WTC11 (cell line): ENCODE measurements around the gene TMA16. TPM values are rescaled to one million over a fixed set of nuclear protein-coding genes. Genes with fewer than 3 reads are reported as not detected.

Experiments used
- ATAC-seq: fragments of 200-7000 bp; cut with Tn5 transposase; 2 replicates; pipeline ENCODE4 v1.10.0; 2021; ENCODE audit warnings: mild to moderate bottlenecking, moderate library complexity
- CTCF ChIA-PET: fragments of 300-600 bp; sonication (Branson Sonifier 250); formaldehyde crosslinking; loops from one replicate; lab custom pipeline; 2021; ENCODE audit warnings: antibody characterized with exemption; lab: Charles Lee
- POLR2A ChIA-PET: fragments of 350-600 bp; sonication (Branson Sonifier 250); formaldehyde crosslinking; loops from one replicate; lab custom pipeline; 2021; ENCODE audit warnings: antibody characterized with exemption; lab: Charles Lee
- DNase-seq: peaks from one replicate; pipeline ENCODE4 v3.0.0; 2021; ENCODE audit warnings: low spot score
- H3K27ac Mint-ChIP-seq: 2 replicates; pipeline ENCODE4 v1.8.0; 2021; ENCODE audit warnings: mixed read lengths
- H3K27me3 Mint-ChIP-seq: 2 replicates; pipeline ENCODE4 v1.8.0; 2021; ENCODE audit warnings: low read depth, mild to moderate bottlenecking, moderate library complexity, mixed read lengths
- H3K36me3 Mint-ChIP-seq: 2 replicates; pipeline ENCODE4 v1.8.0; 2021; ENCODE audit warnings: mixed read lengths
- H3K4me1 Mint-ChIP-seq: 2 replicates; pipeline ENCODE4 v1.8.0; 2022; ENCODE audit warnings: mixed read lengths
- H3K4me3 Mint-ChIP-seq: 2 replicates; pipeline ENCODE4 v1.8.0; 2021; ENCODE audit warnings: mild to moderate bottlenecking, moderate library complexity, mixed read lengths
- H3K9me3 Mint-ChIP-seq: 2 replicates; pipeline ENCODE4 v1.8.0; 2021; ENCODE audit warnings: mixed read lengths
- ATF6 ChIP-seq: sonication (generic); formaldehyde crosslinking; IDR thresholded peaks from 2 replicates; pipeline ENCODE4 v1.8.1; 2023; ENCODE audit warnings: mild to moderate bottlenecking, missing genetic modification reagents
- CDX4 ChIP-seq: fragments of 250-450 bp; sonication (Bioruptor Pico); IDR thresholded peaks from 2 replicates; pipeline ENCODE4 v1.9.0; 2021; ENCODE audit warnings: moderate library complexity, mild to moderate bottlenecking, inconsistent platforms, borderline replicate concordance
- CREB1 ChIP-seq: sonication (generic); formaldehyde crosslinking; IDR thresholded peaks from 2 replicates; pipeline ENCODE4 v1.8.0; 2023; ENCODE audit warnings: mild to moderate bottlenecking, missing genetic modification reagents
- CTCF ChIP-seq: fragments of 200-600 bp; IDR thresholded peaks from 2 replicates; pipeline ENCODE4 v1.8.0; 2022; ENCODE audit warnings: antibody characterized with exemption
- E2F1 ChIP-seq: sonication (generic); formaldehyde crosslinking; IDR thresholded peaks from 2 replicates; pipeline ENCODE4 v1.8.0; 2022; ENCODE audit warnings: mild to moderate bottlenecking, missing genetic modification reagents
- E2F5 ChIP-seq: sonication (generic); formaldehyde crosslinking; IDR thresholded peaks from 2 replicates; pipeline ENCODE4 v1.8.1; 2022; ENCODE audit warnings: mild to moderate bottlenecking, moderate library complexity, missing genetic modification reagents
- ETV6 ChIP-seq: sonication (generic); formaldehyde crosslinking; IDR thresholded peaks from 2 replicates; pipeline ENCODE4 v1.8.1; 2022; ENCODE audit warnings: mild to moderate bottlenecking, missing genetic modification reagents
- NR2C2 ChIP-seq: sonication (generic); formaldehyde crosslinking; IDR thresholded peaks from 2 replicates; pipeline ENCODE4 v1.8.0; 2022; ENCODE audit warnings: mild to moderate bottlenecking, missing genetic modification reagents
- ZNF263 ChIP-seq: sonication (generic); formaldehyde crosslinking; IDR thresholded peaks from 2 replicates; pipeline ENCODE4 v1.8.1; 2022; ENCODE audit warnings: low read depth, mild to moderate bottlenecking, moderate library complexity, missing genetic modification reagents
- ZNF416 ChIP-seq: fragments of 250-450 bp; sonication (Bioruptor Pico); IDR thresholded peaks from 2 replicates; pipeline ENCODE4 v1.9.0; 2021; ENCODE audit warnings: mild to moderate bottlenecking, inconsistent platforms
- total RNA-seq: library from RNA; stranded (reverse); gene quantifications from 3 replicates; pipeline ENCODE4 v1.2.3, GENCODE V29; 2021
- TF ChIP-seq, protein P1 (sequence below): sonication (generic); formaldehyde crosslinking; IDR thresholded peaks from 2 replicates; pipeline ENCODE4 v1.8.1; 2023; ENCODE audit warnings: mild to moderate bottlenecking, missing genetic modification reagents, moderate library complexity
- TF ChIP-seq, protein P2 (sequence below): sonication (generic); formaldehyde crosslinking; IDR thresholded peaks from 2 replicates; pipeline ENCODE4 v1.8.0; 2022; ENCODE audit warnings: missing genetic modification reagents

TMA16 gene
- total RNA-seq, 1 experiment from 2014 or later = 63.7 TPM

GRCh38 chr4:163540977-163541376 is 46.5 kb downstream of the TMA16 start (continued):
- no peak for TF ChIP-seq E2F1 (CRISPR knock-in tag)
- no peak for TF ChIP-seq NR2C2
- TF ChIP-seq CDX4 (CRISPR knock-in tag) = no peak
- TF ChIP-seq ZNF416 (CRISPR knock-in tag) = no peak
- no peak for TF ChIP-seq ATF6 (CRISPR knock-in tag)
- TF ChIP-seq CREB1 (CRISPR knock-in tag) = no peak
- TF ChIP-seq, all 79 proteins: peak for 0

GRCh38 chr4:163542275-163542674 is 47.8 kb downstream of the TMA16 start:
- ATAC-seq (peak; percentile 19), DNase-seq (no peak)
- TF ChIP-seq ETV6 (CRISPR knock-in tag) = no peak
- TF ChIP-seq, protein P1, sequence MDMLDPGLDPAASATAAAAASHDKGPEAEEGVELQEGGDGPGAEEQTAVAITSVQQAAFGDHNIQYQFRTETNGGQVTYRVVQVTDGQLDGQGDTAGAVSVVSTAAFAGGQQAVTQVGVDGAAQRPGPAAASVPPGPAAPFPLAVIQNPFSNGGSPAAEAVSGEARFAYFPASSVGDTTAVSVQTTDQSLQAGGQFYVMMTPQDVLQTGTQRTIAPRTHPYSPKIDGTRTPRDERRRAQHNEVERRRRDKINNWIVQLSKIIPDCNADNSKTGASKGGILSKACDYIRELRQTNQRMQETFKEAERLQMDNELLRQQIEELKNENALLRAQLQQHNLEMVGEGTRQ (CRISPR knock-in tag) = no peak
- TF ChIP-seq ZNF263 (CRISPR knock-in tag) = no peak
- no peak for TF ChIP-seq ATF6 (CRISPR knock-in tag)
- ChIA-PET POLR2A (interaction anchor here (0.5 kb wide), 1 partner anchor 981 kb away, joined by 3 read pairs; no protein-coding TSS in a partner anchor), CTCF (no interaction called here)
- H3K27ac Mint-ChIP-seq = no peak overlapping the region
- H3K9me3 Mint-ChIP-seq = no peaks in the 10 kb centered on the region
- H3K27me3 Mint-ChIP-seq = no peaks in the 10 kb centered on the region
- no peaks in the 10 kb centered on the region for H3K36me3 Mint-ChIP-seq
- H3K4me3 Mint-ChIP-seq = no peak overlapping the region
- peaks cover 8% of the 10 kb centered on the region for H3K4me1 Mint-ChIP-seq

DNA sequence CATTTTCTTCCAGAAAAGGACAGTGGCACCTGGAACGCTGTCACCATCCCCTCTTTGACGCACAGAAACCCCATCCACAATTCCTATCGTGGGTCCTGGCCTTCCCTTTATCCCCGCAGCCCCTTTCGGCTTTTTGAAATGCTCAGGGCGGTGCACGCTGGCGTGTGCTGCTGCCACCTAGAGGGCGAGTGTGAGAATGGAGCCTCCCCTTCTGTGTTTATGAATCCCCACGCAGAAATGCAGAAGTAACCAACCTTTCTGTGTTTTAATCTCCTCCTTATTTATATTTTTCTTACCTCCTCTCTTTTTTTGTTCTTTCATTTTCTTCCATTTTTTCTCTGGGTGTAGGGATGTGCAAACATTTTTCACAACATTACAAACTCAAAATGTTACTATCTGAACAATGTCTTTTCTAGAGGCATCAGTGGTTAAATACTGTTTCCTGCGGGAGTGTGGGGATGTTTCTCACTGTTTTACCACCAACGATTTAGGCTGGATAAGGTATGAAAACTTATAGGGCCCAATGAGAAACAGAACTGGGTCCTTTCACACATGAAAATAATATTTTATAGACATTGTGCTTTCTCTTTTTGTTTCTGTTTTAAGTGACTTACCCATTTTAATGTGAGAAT is 50.0 kb downstream of the TMA16 start:
- Mint-ChIP-seq H3K4me1 (peaks cover 2% of the 10 kb centered on the region; the same call in 1 of the 2 replicates), H3K4me3 (no peak overlapping the region), H3K9me3 (no peaks in the 10 kb centered on the region), H3K27me3 (no peaks in the 10 kb centered on the region), H3K27ac (no peak overlapping the region), H3K36me3 (no peaks in the 10 kb centered on the region)
- peak; percentile 64 for DNase-seq
- ChIA-PET POLR2A (no interaction called here), CTCF (interaction anchor here (1.0 kb wide), 1 partner anchor 212 kb away, joined by 3 read pairs; the partner anchor contains the start of gene NPY1R)
- no peak for TF ChIP-seq E2F5 (CRISPR knock-in tag)
- TF ChIP-seq, protein P2, sequence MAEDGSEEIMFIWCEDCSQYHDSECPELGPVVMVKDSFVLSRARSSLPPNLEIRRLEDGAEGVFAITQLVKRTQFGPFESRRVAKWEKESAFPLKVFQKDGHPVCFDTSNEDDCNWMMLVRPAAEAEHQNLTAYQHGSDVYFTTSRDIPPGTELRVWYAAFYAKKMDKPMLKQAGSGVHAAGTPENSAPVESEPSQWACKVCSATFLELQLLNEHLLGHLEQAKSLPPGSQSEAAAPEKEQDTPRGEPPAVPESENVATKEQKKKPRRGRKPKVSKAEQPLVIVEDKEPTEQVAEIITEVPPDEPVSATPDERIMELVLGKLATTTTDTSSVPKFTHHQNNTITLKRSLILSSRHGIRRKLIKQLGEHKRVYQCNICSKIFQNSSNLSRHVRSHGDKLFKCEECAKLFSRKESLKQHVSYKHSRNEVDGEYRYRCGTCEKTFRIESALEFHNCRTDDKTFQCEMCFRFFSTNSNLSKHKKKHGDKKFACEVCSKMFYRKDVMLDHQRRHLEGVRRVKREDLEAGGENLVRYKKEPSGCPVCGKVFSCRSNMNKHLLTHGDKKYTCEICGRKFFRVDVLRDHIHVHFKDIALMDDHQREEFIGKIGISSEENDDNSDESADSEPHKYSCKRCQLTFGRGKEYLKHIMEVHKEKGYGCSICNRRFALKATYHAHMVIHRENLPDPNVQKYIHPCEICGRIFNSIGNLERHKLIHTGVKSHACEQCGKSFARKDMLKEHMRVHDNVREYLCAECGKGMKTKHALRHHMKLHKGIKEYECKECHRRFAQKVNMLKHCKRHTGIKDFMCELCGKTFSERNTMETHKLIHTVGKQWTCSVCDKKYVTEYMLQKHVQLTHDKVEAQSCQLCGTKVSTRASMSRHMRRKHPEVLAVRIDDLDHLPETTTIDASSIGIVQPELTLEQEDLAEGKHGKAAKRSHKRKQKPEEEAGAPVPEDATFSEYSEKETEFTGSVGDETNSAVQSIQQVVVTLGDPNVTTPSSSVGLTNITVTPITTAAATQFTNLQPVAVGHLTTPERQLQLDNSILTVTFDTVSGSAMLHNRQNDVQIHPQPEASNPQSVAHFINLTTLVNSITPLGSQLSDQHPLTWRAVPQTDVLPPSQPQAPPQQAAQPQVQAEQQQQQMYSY (CRISPR knock-in tag) = peak; percentile 77
- peak; percentile 81 for TF ChIP-seq CTCF
- ATAC-seq = peak; percentile 87
